Loucy (cell line): Measurements from ENCODE around the gene C12orf75.

Experiments used
- H2AFZ ChIP-seq: fragments of 200-600 bp; sonication (generic); 2 replicates; pipeline ENCODE4 v1.6.0; 2016; ENCODE audit warnings: antibody characterized with exemption, mild to moderate bottlenecking, low read length, moderate library complexity
- H3F3A ChIP-seq: fragments of 200-600 bp; 2 replicates; pipeline ENCODE4 v1.6.0; 2016; ENCODE audit warnings: antibody characterized with exemption, low read depth, mild to moderate bottlenecking
- H3K27me3 ChIP-seq: fragments of 200-600 bp; sonication (generic); 2 replicates; pipeline ENCODE4 v1.6.1; 2014; ENCODE audit warnings: low read length, mild to moderate bottlenecking; ENCODE audit not compliant: insufficient read depth, poor library complexity, severe bottlenecking
- H3K36me3 ChIP-seq: fragments of 200-600 bp; sonication (generic); 2 replicates; pipeline ENCODE4 v1.6.1; 2016; ENCODE audit warnings: low read length; ENCODE audit not compliant: insufficient read depth
- H3K4me1 ChIP-seq: fragments of 200-600 bp; sonication (generic); 2 replicates; pipeline ENCODE4 v1.5.1; 2014; ENCODE audit warnings: low read length, mild to moderate bottlenecking; ENCODE audit not compliant: insufficient read depth, poor library complexity, severe bottlenecking
- H3K4me2 ChIP-seq: fragments of 200-600 bp; sonication (generic); 2 replicates; pipeline ENCODE4 v1.6.0; 2014; ENCODE audit warnings: antibody characterized with exemption, low read length, low read depth, mild to moderate bottlenecking; ENCODE audit not compliant: poor library complexity, severe bottlenecking
- H3K4me3 ChIP-seq: fragments of 200-600 bp; sonication (generic); 2 replicates; pipeline ENCODE4 v1.5.1; 2014; ENCODE audit warnings: low read length, mild to moderate bottlenecking, mixed read lengths; ENCODE audit not compliant: poor library complexity, severe bottlenecking
- H3K79me2 ChIP-seq: fragments of 200-600 bp; sonication (generic); 2 replicates; pipeline ENCODE4 v1.6.1; 2014; ENCODE audit warnings: low read length; ENCODE audit not compliant: insufficient read depth
- H3K9ac ChIP-seq: fragments of 200-600 bp; sonication (generic); 2 replicates; pipeline ENCODE4 v1.6.0; 2014; ENCODE audit warnings: mild to moderate bottlenecking, low read depth, low read length, moderate library complexity; ENCODE audit not compliant: poor library complexity, severe bottlenecking
- H3K9me2 ChIP-seq: fragments of 200-600 bp; sonication (generic); replicated peaks from 2 replicates; pipeline ENCODE4 v1.6.1; 2016; ENCODE audit warnings: low read depth, low read length, mixed read lengths
- H3K9me3 ChIP-seq: fragments of 200-600 bp; sonication (generic); 2 replicates; pipeline ENCODE4 v1.6.1; 2014; ENCODE audit warnings: mild to moderate bottlenecking, antibody characterized with exemption, low read length, low read depth; ENCODE audit not compliant: insufficient read depth
- H4K20me1 ChIP-seq: fragments of 200-600 bp; sonication (generic); 2 replicates; pipeline ENCODE4 v1.6.0; 2014; ENCODE audit warnings: antibody characterized with exemption, low read length, mild to moderate bottlenecking; ENCODE audit not compliant: insufficient read depth, poor library complexity, severe bottlenecking
- EZH2phosphoT487 ChIP-seq: fragments of 200-600 bp; IDR thresholded peaks from 2 replicates; pipeline ENCODE4 v1.6.1; 2018; ENCODE audit warnings: antibody characterized with exemption, mild to moderate bottlenecking, moderate library complexity, borderline replicate concordance
- TF ChIP-seq, protein P1 (sequence below): fragments of 200-600 bp; sonication (generic); conservative IDR thresholded peaks from 2 replicates; pipeline ENCODE4 v1.5.1; 2014; ENCODE audit warnings: mild to moderate bottlenecking, antibody characterized with exemption, low read length

Gene C12orf75

DNA sequence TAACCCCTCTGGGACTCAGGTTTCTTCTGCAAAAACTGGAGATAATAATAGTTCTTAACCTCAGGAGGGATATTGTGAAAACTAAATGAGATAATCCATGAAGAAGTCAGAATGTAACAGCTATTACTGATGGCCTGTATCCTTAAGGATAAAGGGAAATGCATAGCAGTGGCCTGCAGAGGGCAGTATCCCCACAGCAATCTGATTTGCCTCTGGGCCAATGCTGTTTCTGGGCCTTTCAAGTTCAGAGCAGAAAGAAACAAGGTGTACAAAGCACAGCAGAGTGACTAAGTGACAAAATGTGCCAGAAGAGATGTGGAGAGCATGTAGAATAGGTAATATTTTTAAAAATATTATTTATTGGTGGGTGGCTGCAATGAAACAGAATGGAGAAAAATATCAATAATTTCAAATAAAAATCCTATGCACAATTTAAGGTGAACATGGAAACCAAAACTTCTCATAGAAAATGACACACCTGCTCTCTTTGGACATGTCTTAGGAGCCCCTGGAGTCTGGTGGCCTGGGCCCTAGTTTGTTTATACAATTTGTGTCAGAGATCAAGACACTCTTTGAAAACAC lies 90.3 kb downstream of the C12orf75 start:
- H3K27me3 ChIP-seq = no peaks in the 10 kb centered on the region
- H3K79me2 ChIP-seq = no peaks in the 10 kb centered on the region
- no peaks in the 10 kb centered on the region for H3F3A ChIP-seq
- H3K4me2 ChIP-seq = no peak overlapping the region
- no peaks in the 10 kb centered on the region for H3K9me2 ChIP-seq
- no peaks in the 10 kb centered on the region for H4K20me1 ChIP-seq
- no peaks in the 10 kb centered on the region for H3K9me3 ChIP-seq
- TF ChIP-seq EZH2phosphoT487 = no peak
- TF ChIP-seq, protein P1, sequence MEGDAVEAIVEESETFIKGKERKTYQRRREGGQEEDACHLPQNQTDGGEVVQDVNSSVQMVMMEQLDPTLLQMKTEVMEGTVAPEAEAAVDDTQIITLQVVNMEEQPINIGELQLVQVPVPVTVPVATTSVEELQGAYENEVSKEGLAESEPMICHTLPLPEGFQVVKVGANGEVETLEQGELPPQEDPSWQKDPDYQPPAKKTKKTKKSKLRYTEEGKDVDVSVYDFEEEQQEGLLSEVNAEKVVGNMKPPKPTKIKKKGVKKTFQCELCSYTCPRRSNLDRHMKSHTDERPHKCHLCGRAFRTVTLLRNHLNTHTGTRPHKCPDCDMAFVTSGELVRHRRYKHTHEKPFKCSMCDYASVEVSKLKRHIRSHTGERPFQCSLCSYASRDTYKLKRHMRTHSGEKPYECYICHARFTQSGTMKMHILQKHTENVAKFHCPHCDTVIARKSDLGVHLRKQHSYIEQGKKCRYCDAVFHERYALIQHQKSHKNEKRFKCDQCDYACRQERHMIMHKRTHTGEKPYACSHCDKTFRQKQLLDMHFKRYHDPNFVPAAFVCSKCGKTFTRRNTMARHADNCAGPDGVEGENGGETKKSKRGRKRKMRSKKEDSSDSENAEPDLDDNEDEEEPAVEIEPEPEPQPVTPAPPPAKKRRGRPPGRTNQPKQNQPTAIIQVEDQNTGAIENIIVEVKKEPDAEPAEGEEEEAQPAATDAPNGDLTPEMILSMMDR = peak; percentile 97
- H3K4me1 ChIP-seq = no peaks in the 10 kb centered on the region
- no peak overlapping the region for H3K9ac ChIP-seq
- H3K4me3 ChIP-seq = no peak overlapping the region
- H3K36me3 ChIP-seq = no peaks in the 10 kb centered on the region
- no peak overlapping the region for H2AFZ ChIP-seq
